ACC112 (cell line): ENCODE data around the gene TMEM59L.

Experiments used
- H2AFZ ChIP-seq: fragments of 200-600 bp; sonication (generic); one replicate; pipeline ENCODE4 v1.6.0; 2017; ENCODE audit warnings: antibody characterized with exemption, low read length; ENCODE audit not compliant: unreplicated experiment
- H3K27ac ChIP-seq: fragments of 200-600 bp; sonication (generic); 2 replicates; pipeline ENCODE4 v1.5.1; 2014; ENCODE audit warnings: low read depth, mild to moderate bottlenecking, antibody characterized with exemption, low read length, moderate library complexity
- H3K27me3 ChIP-seq: fragments of 200-600 bp; sonication (generic); 2 replicates; pipeline ENCODE4 v1.6.1; 2014; ENCODE audit warnings: mild to moderate bottlenecking, antibody characterized with exemption, low read length, moderate library complexity, mixed read lengths; ENCODE audit not compliant: insufficient read depth
- H3K36me3 ChIP-seq: fragments of 200-600 bp; sonication (generic); 2 replicates; pipeline ENCODE4 v1.6.1; 2016; ENCODE audit warnings: mild to moderate bottlenecking, antibody characterized with exemption, low read length, moderate library complexity, mixed read lengths; ENCODE audit not compliant: insufficient read depth
- H3K4me1 ChIP-seq: fragments of 200-600 bp; sonication (generic); one replicate; pipeline ENCODE4 v1.6.1; 2016; ENCODE audit warnings: low read length, mixed read lengths; ENCODE audit not compliant: insufficient read depth, unreplicated experiment, control insufficient read depth
- H3K4me3 ChIP-seq: fragments of 200-600 bp; sonication (generic); 2 replicates; pipeline ENCODE4 v1.5.1; 2014; ENCODE audit warnings: mild to moderate bottlenecking, low read depth, low read length
- H3K79me2 ChIP-seq: fragments of 200-600 bp; sonication (generic); one replicate; pipeline ENCODE4 v1.6.0; 2016; ENCODE audit warnings: low read length; ENCODE audit not compliant: control insufficient read depth, unreplicated experiment, insufficient read depth

The TMEM59L gene

GRCh38 chr19:18654469-18654868 is 41.8 kb downstream of the TMEM59L start:
- no peaks in the 10 kb centered on the region for H3K79me2 ChIP-seq
- H2AFZ ChIP-seq = no peak overlapping the region
- no peaks in the 10 kb centered on the region for H3K36me3 ChIP-seq
- H3K4me1 ChIP-seq = peaks cover 40% of the 10 kb centered on the region
- H3K27me3 ChIP-seq = no peaks in the 10 kb centered on the region
- H3K27ac ChIP-seq = no peak overlapping the region
- no peak overlapping the region for H3K4me3 ChIP-seq

- H3K4me1 ChIP-seq = peaks cover 39% of the 10 kb centered on the region
- H3K4me3 ChIP-seq = no peak overlapping the region
- no peaks in the 10 kb centered on the region for H3K27me3 ChIP-seq
- H2AFZ ChIP-seq = no peak overlapping the region
- H3K79me2 ChIP-seq = no peaks in the 10 kb centered on the region
- H3K27ac ChIP-seq = no peak overlapping the region
- H3K36me3 ChIP-seq = no peaks in the 10 kb centered on the region
These were observed 42.6 kb downstream of the TMEM59L start for GRCh38 chr19:18655173-18655844.

GRCh38 chr19:18656337-18657086 is 43.8 kb downstream of the TMEM59L start:
- H3K36me3 ChIP-seq = no peaks in the 10 kb centered on the region
- H2AFZ ChIP-seq = no peak overlapping the region
- H3K27ac ChIP-seq = peak overlapping the region; percentile 49; the same call in 1 of the 2 replicates
- H3K4me3 ChIP-seq = no peak overlapping the region
- peaks cover 40% of the 10 kb centered on the region for H3K4me1 ChIP-seq
- no peaks in the 10 kb centered on the region for H3K79me2 ChIP-seq
- no peaks in the 10 kb centered on the region for H3K27me3 ChIP-seq

- H3K27me3 ChIP-seq = no peaks in the 10 kb centered on the region
- H3K27ac ChIP-seq = peak overlapping the region; percentile 86
- H3K36me3 ChIP-seq = no peaks in the 10 kb centered on the region
- H2AFZ ChIP-seq = no peak overlapping the region
- H3K79me2 ChIP-seq = no peaks in the 10 kb centered on the region
- peaks cover 41% of the 10 kb centered on the region for H3K4me1 ChIP-seq
- no peak overlapping the region for H3K4me3 ChIP-seq
These were observed 45.1 kb downstream of the TMEM59L start for GRCh38 chr19:18657590-18658365.

GRCh38 chr19:18658366-18658855 is 45.7 kb downstream of the TMEM59L start:
- Histone ChIP-seq H3K4me1 (peaks cover 41% of the 10 kb centered on the region), H3K27me3 (no peaks in the 10 kb centered on the region)

DNA sequence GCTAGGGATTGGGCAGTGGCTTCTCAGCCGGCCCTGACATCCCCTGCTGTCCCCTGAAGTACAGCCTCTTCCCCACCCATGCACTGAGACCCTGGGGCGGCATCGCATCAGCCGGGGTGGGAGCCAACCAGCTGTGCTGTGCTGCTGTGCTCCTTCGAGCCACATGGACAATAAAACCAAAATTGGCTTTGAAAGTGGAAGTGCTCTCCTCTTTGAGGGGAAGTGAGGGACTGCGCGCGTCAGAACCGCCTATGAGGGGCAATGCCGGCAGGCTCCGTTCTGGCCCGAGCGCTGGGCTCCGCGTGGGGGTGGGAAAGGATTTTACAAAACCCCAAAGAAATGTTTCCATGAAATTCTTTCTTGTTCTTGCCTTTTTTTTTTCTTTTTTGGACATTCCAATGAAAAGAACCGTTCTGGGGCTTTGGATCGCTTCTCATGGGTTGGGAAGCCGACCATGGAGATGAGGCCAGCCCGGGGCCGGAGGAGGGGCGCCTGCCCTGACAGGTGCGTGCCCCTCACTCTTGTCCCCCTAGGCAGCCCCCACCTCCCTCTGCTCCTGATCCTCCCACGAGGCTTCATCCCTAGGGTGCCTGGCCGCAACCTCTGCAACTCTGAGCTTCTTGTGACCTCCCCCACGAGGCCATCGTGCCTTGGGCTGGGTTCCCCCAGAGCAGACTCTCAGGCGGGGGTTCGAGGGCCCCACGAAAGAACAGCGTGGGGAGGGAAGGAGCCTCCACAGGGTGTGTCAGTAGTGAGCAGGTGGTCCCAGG is 46.8 kb downstream of the TMEM59L start:
- H3K27ac ChIP-seq = peak overlapping the region; percentile 86

More at GRCh38 chr19:18658366-18658855, 45.7 kb downstream of the TMEM59L start:
- Histone ChIP-seq H3K4me3 (no peak overlapping the region), H2AFZ (no peak overlapping the region), H3K79me2 (no peaks in the 10 kb centered on the region), H3K36me3 (no peaks in the 10 kb centered on the region), H3K27ac (peak overlapping the region; percentile 86)

GRCh38 chr19:18660051-18660910 is 47.6 kb downstream of the TMEM59L start:
- peaks cover 41% of the 10 kb centered on the region for H3K4me1 ChIP-seq

More for the DNA sequence above, 46.8 kb downstream of the TMEM59L start:
- Histone ChIP-seq H3K79me2 (no peaks in the 10 kb centered on the region), H2AFZ (no peak overlapping the region), H3K4me1 (peaks cover 41% of the 10 kb centered on the region), H3K4me3 (peak overlapping the region; percentile 31; the same call in 1 of the 2 replicates), H3K27me3 (no peaks in the 10 kb centered on the region), H3K36me3 (no peaks in the 10 kb centered on the region)

DNA sequence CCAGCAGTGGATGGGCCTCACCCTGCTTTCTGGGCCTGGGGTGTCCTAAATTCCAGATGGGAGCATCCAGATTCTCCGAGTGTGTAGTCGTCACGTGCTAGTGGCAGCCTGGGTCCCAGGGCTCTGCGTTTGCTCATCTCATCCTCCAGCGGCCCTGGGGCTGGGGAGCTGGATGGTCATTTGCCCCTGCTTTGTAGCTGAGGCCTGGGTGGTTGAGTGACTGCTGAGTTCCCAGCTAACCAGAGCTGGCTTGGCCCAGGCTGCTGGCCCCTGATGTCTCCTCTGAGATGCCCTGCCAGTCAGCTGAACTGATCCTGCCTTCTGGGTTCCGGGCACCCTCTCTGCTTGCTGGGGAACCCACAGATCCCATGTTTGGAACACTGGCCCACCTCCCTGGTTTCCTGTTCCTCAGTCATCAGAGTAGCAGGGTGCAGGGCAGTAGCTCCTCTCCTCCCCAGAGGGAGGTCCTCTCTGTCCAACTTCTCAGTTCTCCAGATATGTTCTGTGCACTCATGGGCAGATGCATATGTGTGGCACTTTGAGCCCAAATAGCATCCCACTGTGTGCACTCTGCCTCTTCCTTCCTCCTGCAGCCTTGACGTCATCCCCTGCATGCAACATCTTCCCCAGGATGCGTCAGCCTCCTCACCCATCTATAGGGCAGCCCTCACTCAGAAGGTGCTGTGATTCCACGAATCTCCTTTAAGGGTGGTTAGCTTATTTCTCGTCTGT is 48.4 kb downstream of the TMEM59L start:
- Histone ChIP-seq H3K4me1 (peaks cover 41% of the 10 kb centered on the region), H3K4me3 (peak overlapping the region; percentile 31), H2AFZ (peak overlapping the region; percentile 59), H3K79me2 (no peaks in the 10 kb centered on the region), H3K27me3 (no peaks in the 10 kb centered on the region), H3K27ac (peak overlapping the region; percentile 86), H3K36me3 (no peaks in the 10 kb centered on the region)

More at GRCh38 chr19:18660051-18660910, 47.6 kb downstream of the TMEM59L start:
- H3K27me3 ChIP-seq = no peaks in the 10 kb centered on the region
- no peaks in the 10 kb centered on the region for H3K36me3 ChIP-seq
- H2AFZ ChIP-seq = peak overlapping the region; percentile 59
- peak overlapping the region; percentile 31 for H3K4me3 ChIP-seq
- H3K27ac ChIP-seq = peak overlapping the region; percentile 86
- H3K79me2 ChIP-seq = no peaks in the 10 kb centered on the region
